GM19438 (cell line): ENCODE results near the gene TMSB4X.
A peak's percentile ranks its signal among the peaks of the same experiment; 100 is the strongest.
"Not testable (repeated sequence)": the region's sequence is repeated elsewhere in the genome, so short reads cannot be mapped to it uniquely, and the experiment has no call there.

ENCODE experiments used
- ATAC-seq: cut with Tn5 transposase; IDR thresholded peaks from one replicate; pipeline ENCODE4 v1.9.1; 2021; ENCODE audit warnings: low read depth; ENCODE audit not compliant: unreplicated experiment

The TMSB4X gene

DNA sequence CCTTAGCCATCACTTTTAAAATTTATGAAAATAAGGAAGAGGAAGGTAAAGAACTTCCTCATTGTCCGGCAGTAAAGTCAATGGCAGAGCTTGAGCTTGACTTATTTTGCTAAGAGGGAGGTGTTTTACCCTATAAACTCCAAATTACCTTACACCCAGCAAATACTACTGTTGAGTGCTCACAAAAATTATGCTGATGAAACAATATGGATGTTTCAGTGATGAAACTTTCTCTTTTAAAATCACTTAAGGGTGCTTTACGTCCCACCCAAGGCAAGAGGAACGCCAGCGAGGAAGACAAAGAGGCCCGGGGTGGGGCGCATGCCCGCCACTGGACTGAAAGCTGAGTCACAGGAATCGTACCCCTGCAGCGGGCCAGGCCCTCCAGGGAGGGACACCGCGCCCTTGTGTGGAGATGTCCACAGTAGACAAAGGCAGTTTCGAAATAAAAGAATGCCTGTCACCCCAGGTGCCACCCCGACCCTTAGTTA is 560 bp upstream of the TMSB4X start:
- no peak for ATAC-seq

DNA sequence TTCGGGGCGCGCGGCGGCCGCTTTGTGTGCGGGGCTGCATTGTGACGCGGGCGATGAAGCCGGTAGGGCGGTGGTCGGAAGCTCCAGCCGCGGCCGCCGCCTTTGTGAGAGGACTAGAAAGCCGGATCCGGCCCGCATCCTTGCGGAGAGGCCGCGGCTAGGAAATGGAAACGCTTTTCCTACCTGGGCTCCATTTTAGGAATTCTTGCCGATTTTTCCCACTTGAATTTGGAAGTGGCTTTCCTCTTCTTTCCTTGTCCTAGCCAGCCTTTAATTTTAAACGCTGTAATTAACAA is 708 bp downstream of the TMSB4X start:
- ATAC-seq: no peak

DNA sequence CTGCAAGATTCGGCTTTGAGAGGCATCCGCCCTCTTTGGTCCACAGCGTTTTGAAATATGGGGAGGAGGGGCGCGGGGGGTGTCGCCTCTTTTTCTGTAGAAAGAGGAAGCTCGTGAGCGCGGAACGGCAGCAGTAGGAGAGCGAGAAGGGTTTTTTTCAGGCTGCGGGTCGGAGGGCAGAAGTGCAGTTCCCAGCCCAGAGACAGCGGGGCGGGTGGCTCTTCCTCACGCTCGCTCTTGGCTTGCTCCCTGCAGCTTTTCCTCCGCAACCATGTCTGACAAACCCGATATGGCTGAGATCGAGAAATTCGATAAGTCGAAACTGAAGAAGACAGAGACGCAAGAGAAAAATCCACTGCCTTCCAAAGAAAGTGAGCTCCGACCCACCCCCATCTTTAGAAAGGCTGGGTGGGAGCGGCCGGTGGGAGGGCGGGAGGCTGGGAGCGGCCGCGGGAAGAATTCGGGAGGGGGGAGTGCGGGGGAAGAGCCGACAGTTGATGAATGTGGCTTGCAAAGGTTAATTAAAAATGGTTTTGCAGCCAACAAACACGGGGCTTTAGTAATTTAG is 1.2 kb downstream of the TMSB4X start:
- no peak for ATAC-seq

DNA sequence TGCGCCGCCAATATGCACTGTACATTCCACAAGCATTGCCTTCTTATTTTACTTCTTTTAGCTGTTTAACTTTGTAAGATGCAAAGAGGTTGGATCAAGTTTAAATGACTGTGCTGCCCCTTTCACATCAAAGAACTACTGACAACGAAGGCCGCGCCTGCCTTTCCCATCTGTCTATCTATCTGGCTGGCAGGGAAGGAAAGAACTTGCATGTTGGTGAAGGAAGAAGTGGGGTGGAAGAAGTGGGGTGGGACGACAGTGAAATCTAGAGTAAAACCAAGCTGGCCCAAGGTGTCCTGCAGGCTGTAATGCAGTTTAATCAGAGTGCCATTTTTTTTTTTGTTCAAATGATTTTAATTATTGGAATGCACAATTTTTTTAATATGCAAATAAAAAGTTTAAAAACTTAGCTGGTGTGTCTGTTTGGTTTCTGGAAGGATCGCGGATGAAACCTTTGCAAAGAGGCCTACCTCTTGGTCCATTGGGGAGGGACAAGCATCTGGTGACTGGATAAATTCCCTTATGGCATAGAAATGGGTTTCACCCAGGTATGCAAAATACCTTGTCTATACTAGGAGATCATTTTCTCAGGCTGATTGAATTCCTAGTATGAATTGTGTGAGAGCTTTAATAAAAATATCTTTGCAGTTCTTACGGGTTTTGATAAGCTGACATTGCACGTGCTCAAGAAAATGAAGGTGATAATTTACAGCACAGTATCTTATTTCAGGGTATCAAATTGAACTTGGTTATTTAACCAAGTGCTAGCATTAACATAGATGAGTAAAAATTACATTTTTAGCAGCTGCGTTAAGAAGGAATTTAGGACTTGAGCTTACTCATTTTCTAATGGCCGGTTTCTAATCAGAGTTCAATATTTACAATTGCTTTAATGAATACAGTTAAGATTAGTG is 2.2 kb downstream of the TMSB4X start:
- ATAC-seq: not testable (repeated sequence)

DNA sequence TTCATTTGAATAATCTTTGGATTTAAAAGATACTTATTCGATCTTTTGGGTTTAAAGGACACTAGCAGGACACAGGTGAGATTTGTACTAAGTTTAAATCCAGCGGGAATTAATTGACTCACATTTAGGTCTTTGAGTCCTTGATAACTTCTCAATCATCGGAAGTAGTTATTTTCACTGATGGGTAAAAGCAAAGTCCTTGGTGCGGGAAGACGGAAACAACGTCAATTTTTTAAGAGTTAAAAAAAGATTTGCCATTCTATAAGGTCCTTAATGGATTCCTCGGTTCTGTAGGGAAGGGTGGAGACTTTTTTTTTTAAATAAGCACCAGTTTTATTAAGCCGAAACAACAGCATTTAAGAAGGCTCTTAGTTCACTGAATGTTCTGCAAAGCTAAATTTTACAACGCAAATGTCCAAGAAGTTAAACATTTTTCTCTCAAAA is 2.9 kb downstream of the TMSB4X start:
- ATAC-seq: peak; percentile 2

DNA sequence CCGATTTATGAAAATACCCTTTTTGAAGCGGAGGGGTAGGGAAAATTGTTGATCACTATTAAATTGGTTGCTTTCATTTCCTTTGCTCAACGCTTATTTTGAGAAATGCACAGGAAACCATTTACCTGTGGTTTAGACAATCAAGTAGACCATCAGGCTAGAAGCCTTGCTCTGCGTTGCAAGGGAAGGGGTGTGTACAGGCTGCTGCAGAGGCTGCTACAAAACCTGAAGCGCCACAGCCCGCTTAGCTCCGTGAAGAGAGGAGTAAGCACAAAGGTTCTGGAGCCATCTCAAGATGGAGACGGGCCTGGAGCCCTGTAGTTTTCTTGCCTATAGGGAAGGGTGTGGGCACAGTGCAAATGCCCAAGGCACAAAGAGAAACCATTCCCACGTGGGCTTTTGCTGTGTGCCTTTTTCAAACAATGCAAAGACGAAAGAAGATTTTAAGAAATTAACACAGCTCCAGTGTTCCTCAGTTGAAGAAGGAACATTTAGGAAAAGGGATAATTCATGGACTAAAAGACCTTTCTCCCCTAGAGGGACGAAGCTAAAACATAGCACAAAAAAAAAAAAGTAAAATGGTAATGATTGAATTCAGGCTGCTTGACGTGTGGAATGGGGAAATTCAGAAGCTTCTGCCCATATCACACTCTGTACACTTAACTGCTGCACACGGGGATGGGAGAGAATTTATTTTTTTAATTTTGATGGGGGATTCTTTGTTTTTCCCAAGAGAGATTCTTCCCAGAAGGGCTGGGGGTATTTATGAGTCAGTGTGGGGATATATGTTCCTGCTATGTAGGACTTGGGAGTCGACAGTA is 3.5 kb downstream of the TMSB4X start:
- ATAC-seq: peak; percentile 50

DNA sequence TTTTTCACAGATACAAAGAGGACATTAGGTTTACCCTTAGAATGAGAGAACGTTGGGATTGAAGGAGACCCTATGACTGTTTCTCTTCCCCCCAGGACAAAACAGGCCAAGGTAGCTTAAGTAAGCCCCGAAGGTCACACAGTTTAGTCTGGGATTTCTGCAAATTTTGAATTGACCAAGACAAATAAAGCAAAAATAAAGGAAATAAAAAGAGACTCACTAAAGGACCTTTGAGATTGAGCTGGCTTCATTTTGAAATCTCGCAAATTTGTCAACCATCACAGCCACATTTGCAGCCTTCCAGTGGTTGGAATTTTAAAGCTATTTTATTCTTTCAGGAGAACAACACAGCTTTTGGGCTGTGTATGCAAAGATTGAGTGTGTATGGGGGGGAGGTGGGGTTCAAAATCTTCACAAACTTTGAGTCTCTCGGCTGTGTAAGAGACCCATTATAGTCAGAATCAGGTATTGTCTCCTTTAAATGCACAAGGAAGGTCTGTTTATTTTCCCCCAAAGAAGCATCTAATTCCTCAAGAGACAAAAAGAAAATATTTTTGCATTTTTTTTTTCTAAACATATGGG is 4.2 kb downstream of the TMSB4X start:
- peak; percentile 0 for ATAC-seq

DNA sequence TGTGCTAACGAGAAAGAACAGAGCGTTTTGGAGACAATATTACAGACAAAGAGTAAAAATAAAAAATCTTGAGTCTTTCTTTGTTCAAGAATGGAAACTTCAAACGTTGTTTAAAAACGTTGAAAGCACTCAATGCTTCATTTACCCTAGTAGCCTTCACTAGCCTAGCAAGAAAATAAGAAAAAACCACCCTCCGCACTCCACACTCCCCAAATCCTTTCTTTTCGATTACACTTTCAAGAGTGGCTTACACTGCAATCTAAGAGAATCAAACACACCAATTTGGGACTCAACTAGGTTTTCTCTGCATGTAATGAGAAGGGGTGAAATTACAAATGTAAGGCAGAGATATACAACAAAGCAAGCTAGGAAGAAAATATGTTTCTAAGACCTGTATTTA is 4.7 kb downstream of the TMSB4X start:
- ATAC-seq: no peak

DNA sequence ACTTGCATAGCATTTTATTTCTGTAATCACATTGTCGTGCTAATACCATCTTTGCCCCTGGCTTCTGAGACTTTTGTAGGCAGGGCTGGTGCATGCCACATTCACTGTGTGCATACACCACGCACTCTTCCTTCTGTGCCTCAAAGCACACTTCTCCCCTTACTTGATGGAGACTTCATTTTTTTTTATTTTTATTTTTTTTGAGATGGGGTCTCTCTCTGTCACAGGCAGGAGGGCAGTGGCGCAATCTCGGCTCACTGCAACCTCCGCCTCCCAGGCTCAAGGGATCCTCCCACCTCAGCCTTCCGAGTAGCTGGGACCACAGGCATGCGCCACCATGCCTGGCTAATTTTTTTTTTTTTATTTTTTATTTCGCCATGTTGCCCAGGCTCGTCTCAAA is 5.1 kb downstream of the TMSB4X start:
- not testable (repeated sequence) for ATAC-seq

DNA sequence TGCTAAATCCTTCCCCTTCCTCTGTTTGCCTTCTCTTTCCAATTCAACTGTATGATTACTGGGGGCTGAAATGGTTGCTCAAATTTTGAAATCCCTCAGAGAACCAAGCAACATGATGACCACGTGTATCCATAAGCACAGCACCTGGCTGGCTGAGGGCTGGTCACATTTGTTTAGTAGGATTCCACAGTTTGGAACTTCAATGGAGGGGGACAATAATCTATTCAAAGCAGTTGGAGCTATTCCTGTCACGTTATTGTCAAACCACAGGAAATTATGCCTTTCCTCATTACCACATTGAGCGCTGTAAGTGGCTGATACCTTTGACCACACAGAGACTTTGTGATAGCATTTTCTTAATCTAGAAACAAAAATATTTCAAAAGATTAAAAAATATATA is 7.0 kb downstream of the TMSB4X start:
- ATAC-seq: no peak

DNA sequence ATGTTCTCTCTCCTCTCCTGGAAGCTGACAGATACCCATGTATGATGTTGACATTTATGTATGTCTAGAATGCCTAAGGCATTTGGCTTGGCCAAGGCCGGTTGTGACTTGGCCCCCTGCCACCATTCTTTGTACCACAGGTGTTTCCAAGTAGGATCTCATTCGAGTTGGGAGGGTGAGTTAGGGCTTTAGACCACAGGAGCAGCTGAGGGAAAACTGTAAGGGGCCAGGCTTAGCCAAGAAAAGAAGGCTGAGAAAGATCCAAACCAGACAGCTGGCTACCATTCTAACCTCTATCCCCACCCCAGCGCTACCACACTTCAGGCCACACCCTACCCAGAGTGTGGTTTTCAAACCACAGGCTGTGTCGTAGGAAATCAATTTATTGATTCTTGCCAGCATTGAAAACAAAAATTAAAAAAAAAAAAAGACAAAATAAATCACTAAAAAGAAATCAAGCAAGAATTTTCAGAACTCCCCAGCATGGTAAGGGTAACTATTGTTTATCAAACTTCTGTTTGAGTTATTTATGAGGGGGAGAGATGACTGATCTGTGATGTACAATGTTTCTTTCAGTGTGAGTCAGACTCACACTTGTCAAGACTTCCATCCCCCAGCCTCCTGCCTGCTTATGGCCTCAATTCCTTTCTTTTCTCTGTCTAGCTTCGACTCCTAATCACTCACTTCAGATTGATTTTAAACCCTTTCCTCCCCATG is 9.9 kb downstream of the TMSB4X start:
- peak; percentile 69 for ATAC-seq

DNA sequence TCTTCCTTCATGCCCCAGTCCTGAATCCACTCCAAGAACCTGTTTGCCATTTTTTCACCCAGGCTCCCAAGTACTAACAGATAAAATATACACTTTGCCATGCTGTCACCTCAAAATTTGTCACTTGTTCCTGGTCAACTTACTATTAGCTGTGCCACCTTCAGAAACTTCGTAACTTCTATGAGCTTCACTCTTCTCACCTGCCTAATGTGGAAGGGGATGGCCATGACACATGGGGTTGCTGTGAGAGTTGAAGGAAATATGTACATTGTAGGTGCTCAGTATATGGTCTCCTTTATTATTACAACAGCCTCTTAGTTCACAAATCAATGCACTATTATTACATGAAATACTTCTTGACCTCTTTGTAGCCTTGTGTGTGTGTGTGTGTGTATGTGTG is 10.4 kb downstream of the TMSB4X start:
- no peak for ATAC-seq

DNA sequence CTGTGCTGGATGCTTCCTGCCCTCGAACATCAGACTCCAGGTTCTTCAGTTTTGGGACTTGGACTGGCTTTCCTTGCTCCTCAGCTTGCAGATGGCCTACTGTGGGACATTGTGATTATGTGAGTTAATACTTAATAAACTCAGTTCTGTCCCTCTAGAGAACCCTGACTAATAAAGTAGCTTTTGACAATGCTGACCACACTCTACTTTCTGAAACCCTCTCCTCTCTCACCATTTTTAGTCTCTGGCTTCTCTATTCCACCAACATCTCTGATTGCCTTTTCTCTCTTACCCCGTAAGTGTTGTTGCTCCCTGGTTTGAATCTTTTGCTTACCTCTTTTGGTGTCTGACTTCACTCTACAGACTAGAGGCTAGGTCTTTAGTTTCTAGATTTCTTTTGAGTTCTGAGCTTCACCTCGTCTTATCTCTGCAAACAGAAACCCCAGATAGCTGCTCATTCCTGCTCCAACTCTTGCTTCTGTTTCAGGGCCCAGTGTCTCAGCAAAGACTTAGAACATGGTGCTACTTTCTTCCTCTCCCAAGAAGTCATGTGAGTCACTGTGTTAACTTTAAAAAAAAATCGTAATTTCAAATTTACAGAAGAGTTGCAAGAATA is 11.4 kb downstream of the TMSB4X start:
- peak; percentile 34 for ATAC-seq

DNA sequence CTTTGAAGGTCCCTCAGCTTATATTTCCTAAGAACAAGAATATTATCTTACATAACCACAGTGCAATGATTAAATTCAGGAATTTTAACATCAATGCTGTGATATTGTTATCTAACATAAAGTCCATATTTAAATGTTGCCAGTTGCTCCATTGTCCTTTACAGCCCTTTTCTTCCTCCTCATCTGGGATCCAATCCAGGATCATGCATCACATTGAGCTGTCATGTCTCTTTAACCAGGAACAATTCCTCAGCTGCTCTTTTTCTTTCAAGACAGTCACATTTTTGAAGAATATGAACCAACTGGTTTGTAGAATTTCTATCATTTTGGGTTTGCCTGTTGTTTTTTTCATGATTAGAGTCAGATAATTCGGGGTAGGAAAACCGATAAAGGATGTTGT is 12.0 kb downstream of the TMSB4X start:
- ATAC-seq: no peak

DNA sequence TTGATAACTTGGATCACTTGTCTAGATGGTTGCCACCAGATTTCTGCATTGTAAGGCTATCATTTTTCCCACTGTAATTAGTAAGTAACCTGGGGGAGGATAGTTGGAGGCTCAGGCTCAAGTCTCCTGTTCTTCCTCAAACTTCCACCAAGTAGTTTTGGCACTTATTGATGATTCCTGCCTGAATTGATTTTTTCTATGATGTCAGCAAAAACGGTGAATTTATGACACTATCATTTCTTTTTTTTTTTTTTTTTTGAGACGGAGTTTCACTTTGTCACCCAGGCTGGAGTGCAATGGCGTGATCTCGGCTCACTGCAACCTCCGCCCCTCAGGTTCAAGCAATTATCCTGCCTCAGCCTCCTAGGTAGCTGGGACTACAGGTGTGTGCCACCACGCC is 12.4 kb downstream of the TMSB4X start:
- ATAC-seq: no peak

DNA sequence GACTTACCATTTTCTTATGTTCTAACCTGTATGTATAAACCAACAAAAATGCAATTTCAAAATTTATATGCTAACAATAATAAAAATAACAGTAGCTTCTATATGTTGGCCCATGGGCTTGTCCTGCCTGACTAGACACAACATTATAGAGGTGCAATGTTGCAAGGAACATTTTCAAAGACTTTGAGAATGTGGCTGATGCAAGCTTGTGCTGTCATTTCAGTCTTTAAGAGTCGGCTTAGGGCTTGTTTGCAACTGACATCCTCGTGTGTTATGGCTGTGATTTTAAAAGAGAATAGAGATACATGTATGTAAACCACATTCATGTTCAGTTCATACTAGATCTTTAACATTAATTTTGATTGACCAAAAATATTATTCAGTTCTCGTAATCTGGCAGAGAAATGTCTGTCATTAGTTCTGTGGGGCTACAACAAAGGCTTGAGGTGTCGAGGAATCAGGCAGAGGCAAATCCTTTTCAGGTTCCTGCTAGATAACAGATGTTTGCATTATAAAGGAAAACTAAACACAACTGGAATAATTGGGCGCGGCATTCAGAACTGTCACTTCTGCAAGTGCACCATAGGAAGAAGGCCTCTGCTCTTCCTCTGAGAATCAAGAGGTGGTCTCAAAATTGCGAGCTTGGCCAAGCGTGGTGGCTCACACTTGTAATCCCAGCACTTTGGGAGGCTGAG is 13.1 kb downstream of the TMSB4X start:
- ATAC-seq: no peak

DNA sequence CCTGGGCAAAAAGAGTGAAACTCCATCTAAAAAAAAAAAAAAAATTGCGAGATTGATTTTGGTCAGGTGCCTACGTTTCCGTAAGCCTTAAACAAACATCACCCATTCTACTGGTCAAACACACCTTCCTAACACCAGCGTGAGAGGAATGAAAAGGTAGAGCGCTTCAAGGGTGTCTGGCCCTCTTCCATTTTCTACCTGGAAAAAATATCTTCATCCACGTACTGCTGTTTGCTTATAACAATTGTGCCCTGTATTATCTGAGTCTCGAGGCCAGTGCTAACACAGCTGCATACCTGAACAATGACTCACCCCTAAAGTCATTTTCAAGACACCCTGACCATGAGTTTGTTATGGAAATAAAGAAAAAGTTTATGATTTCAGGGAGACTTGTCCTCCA is 13.9 kb downstream of the TMSB4X start:
- no peak for ATAC-seq

DNA sequence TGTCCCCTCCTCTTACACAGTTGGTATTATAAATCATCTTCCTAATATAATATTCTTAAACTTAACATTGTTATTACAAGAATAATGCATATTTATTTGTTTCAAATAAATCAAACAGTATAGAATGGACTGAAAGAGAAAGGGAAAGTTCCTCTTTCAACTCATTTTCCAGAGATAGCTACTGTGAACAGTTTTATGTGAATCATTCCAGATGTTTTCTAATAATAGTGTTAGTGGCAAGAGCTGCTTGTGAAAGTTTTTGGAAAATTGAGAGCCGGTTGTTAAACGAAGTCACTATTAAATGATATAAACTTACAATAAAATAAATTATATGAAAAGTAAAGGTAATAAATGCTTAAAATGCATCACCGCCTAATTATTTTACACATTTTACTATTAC is 14.6 kb downstream of the TMSB4X start:
- no peak for ATAC-seq

DNA sequence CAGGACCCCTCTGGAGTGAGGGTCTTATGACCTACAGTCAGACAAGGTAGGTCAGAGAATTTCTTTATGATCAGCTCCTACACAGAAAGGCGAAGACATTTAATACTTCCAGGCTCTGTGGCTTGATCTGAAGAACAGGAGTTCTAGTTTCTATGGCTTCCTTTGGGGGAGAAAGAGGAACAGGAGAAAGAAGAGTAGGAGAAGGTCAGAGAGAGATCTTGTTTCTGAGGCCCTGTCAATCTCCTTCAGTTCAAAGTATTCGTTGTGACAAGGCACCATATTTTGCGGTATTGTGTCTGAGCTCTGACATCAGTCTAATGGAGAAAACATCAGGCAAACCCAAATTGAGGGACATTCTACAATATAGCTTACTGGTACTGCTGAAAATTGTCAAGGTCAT is 16.7 kb downstream of the TMSB4X start:
- ATAC-seq: no peak
